ENCODE results near the gene SNX33.
"Not testable (repeated sequence)": the region's sequence is repeated elsewhere in the genome, so short reads cannot be mapped to it uniquely, and the experiment has no call there.

Gene SNX33

GRCh38 chr15:75703440-75704262, 55.9 kb downstream of the SNX33 start:
- DNase-seq: not testable (repeated sequence)

- no peak for DNase-seq
Observed at GRCh38 chr15:75704263-75704615, 56.5 kb downstream of the SNX33 start.

GRCh38 chr15:75704618-75705017, 56.9 kb downstream of the SNX33 start:
- DNase-seq: no peak

- not testable (repeated sequence) for DNase-seq
Observed at GRCh38 chr15:75705375-75705774, 57.7 kb downstream of the SNX33 start.

GRCh38 chr15:75705854-75706681, 58.4 kb downstream of the SNX33 start:
- no peak for DNase-seq

- no peak for DNase-seq
Observed at GRCh38 chr15:75706682-75706954, 58.9 kb downstream of the SNX33 start.

- DNase-seq: not testable (repeated sequence)
Observed at GRCh38 chr15:75709458-75709857, 61.7 kb downstream of the SNX33 start.

GRCh38 chr15:75710874-75711273, 63.2 kb downstream of the SNX33 start:
- DNase-seq: peak; percentile 45

- not testable (repeated sequence) for DNase-seq
Observed at GRCh38 chr15:75711495-75711894, 63.8 kb downstream of the SNX33 start.
